Measurements from ENCODE around the gene SWSAP1. TPM values are rescaled to one million over a fixed set of nuclear protein-coding genes. Genes with fewer than 3 reads are reported as not detected.

Gene SWSAP1
- total and polyA plus RNA-seq, 2 of the 4 experiments (the other 2 are of a cell fraction), result 0.36 to 1.6 TPM

DNA sequence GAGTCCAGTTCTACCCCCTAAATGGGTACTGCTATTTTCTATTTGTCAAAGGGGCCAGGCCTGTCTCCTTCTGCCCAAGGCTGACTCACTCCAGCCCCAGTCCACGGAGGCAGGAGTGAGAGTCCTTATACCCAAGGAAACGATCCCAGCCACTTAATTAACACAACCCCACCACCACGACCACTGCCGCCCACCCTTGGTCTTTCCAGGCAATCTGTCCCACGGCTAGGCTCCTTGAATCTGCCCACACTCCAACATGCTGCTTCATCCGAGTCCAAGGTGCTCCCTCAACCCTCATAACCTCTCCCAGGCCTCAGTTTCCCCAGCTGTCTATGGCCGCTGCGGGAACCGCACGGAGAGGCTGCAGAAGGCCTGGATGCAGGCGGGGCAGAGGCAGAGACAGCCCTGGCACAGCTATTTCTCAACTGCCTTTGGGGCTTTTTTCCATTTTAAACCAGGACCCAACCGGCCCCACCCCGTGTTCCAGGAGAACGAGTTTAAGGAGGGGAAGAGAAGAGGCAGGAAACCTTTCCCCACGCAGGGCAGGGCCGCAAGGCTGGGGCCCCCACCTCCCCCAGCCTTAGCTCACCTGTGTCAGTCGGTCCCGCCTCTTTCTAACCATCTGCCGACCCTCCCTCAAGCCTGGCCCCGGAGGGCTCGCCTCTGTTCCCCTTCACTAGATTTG lies 35.8 kb upstream of the SWSAP1 start:
- POLR2A ChIA-PET (ENCODE audit: unreplicated experiment), result interaction anchor here (0.6 kb wide), 1 partner anchor 25 kb away, joined by 3 read pairs; no protein-coding TSS in a partner anchor
- dilution Hi-C loops (cut with HindIII; ENCODE audit: low sequenced_read_pairs, unreplicated experiment), result no loop called here
- no peak overlapping the region for H2BK15ac ChIP-seq (ENCODE audit: low read depth, low read length)
- peak overlapping the region; percentile 66 for H2AK9ac ChIP-seq (replicated peaks; ENCODE audit: low read depth, low read length, poor library complexity)
- intact Hi-C loops (cut with micrococcal nuclease), result loop anchor here (1.0 to 2.0 kb wide), 2 partner anchors 14 to 44 kb away; no protein-coding TSS in a partner anchor
- DNase-seq (no peak), ATAC-seq (ENCODE audit: low read depth) (no peak)
- peak overlapping the region; percentile 24 to 51; a peak in 3 of 4 replicates for H4K8ac ChIP-seq (ENCODE audit: low read depth in 2 of 2, low read length in 2 of 2)
- no peak overlapping the region for H2BK120ac ChIP-seq (ENCODE audit: low read depth, low read length)
- H3K4me3 ChIP-seq (ENCODE audit: insufficient read depth, low read depth, low read length), result peak overlapping the region; percentile 85
- H3K36me3 ChIP-seq (ENCODE audit: control insufficient read depth, insufficient read depth, low read length), result peaks cover 21% of the 10 kb centered on the region
- 40% methylated on average over 5 of the region's 21 CpGs; no CpG with 5 or more reads in 1 of the 2 experiments for WGBS, 2 experiments (ENCODE audit: extremely low coverage in 2 of 2, insufficient read length in 1 of 2)
- peak overlapping the region; percentile 75 for H2AK5ac ChIP-seq (ENCODE audit: low read depth, low read length)
- peak overlapping the region; percentile 86 for H3K4me2 ChIP-seq (ENCODE audit: low read depth, low read length)
- H3K79me1 ChIP-seq (ENCODE audit: low read depth in 1 of 2, low read length in 2 of 2), result peaks cover 0 to 21% of the 10 kb centered on the region in 2 experiments; a peak in 3 of 4 replicates
- no peak overlapping the region for H4K91ac ChIP-seq (ENCODE audit: insufficient read depth, low read depth, low read length)
- H3K27ac ChIP-seq (ENCODE audit: insufficient read depth, low read length), result no peak overlapping the region; the same call in 1 of the 2 replicates
- BruUV-seq (replicated peaks), result no TSS peak
- H3K23ac ChIP-seq (ENCODE audit: low read depth, low read length), result no peak overlapping the region
- CTCF ChIA-PET, result no interaction called here
- in situ Hi-C loops (cut with MboI; ENCODE audit: low sequenced_read_pairs), result no loop called here
- no peak overlapping the region for H2BK5ac ChIP-seq (ENCODE audit: low read depth, low read length, poor library complexity, severe bottlenecking)
- no peaks in the 10 kb centered on the region for H3K27me3 ChIP-seq (ENCODE audit: control insufficient read depth, insufficient read depth, low read length)
- peaks cover 8% of the 10 kb centered on the region for H3K4me1 ChIP-seq (ENCODE audit: control insufficient read depth, insufficient read depth, low read length)
- H3K18ac ChIP-seq (ENCODE audit: low read depth, low read length), result no peak overlapping the region; the same call in 1 of the 2 replicates
- H2BK20ac ChIP-seq (ENCODE audit: low read depth, low read length), result no peak overlapping the region
- H3K9me1 ChIP-seq (ENCODE audit: insufficient read depth, low read length), result peaks cover 8% of the 10 kb centered on the region
- no peak overlapping the region for H4K5ac ChIP-seq (ENCODE audit: low read depth, low read length)
- H3K9ac ChIP-seq (ENCODE audit: low read depth, low read length), result peak overlapping the region; percentile 73
- 0 out of 2 replicates have a peak, but pooled peaks cover 3% of the 10 kb centered on the region for H4K20me1 ChIP-seq (ENCODE audit: insufficient read depth, low read length)
- H3K9me3 ChIP-seq (ENCODE audit: control insufficient read depth, insufficient read depth, low read length), result no peaks in the 10 kb centered on the region
- no peak overlapping the region for H3K4ac ChIP-seq (ENCODE audit: low read depth, low read length)
- peak overlapping the region; percentile 92 for H2AFZ ChIP-seq (replicated peaks; ENCODE audit: low read length, poor library complexity)
- H3K56ac ChIP-seq (ENCODE audit: extremely low read depth, insufficient read depth, low read length), result peak overlapping the region; percentile 7; the same call in 1 of the 2 replicates
- no peak overlapping the region for H3K14ac ChIP-seq (replicated peaks; ENCODE audit: low read depth, low read length)
- no peak for TF ChIP-seq SMC3 (IDR thresholded peaks at IDR 0.05; ENCODE audit: low read depth, low read length)
- no peak for TF ChIP-seq MAZ (IDR thresholded peaks at IDR 0.05; ENCODE audit: borderline replicate concordance, low read depth, low read length)
- no peak for TF ChIP-seq MXI1 (IDR thresholded peaks at IDR 0.05; ENCODE audit: borderline replicate concordance, low read depth, low read length)
- no peak for TF ChIP-seq BHLHE40 (IDR thresholded peaks at IDR 0.05; ENCODE audit: low read depth, low read length)
- TF ChIP-seq NFE2L2 (IDR thresholded peaks at IDR 0.05; ENCODE audit: low read depth, low read length), result no peak
- TF ChIP-seq CEBPB (IDR thresholded peaks at IDR 0.05; ENCODE audit: low read depth, low read length), result no peak
- TF ChIP-seq, protein P1, sequence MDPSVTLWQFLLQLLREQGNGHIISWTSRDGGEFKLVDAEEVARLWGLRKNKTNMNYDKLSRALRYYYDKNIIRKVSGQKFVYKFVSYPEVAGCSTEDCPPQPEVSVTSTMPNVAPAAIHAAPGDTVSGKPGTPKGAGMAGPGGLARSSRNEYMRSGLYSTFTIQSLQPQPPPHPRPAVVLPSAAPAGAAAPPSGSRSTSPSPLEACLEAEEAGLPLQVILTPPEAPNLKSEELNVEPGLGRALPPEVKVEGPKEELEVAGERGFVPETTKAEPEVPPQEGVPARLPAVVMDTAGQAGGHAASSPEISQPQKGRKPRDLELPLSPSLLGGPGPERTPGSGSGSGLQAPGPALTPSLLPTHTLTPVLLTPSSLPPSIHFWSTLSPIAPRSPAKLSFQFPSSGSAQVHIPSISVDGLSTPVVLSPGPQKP (IDR thresholded peaks at IDR 0.05; ENCODE audit: borderline replicate concordance, low read depth, low read length), result no peak
- no peak for TF ChIP-seq RAD21 (IDR thresholded peaks at IDR 0.05; ENCODE audit: low read length)
- TF ChIP-seq FOS (IDR thresholded peaks at IDR 0.05; ENCODE audit: low read depth, low read length), result no peak
- TF ChIP-seq RCOR1 (IDR thresholded peaks at IDR 0.05; ENCODE audit: insufficient replicate concordance, low read length), result no peak
- TF ChIP-seq MAFK (IDR thresholded peaks at IDR 0.05; ENCODE audit: low read depth, low read length), result no peak
- TF ChIP-seq, protein P2, sequence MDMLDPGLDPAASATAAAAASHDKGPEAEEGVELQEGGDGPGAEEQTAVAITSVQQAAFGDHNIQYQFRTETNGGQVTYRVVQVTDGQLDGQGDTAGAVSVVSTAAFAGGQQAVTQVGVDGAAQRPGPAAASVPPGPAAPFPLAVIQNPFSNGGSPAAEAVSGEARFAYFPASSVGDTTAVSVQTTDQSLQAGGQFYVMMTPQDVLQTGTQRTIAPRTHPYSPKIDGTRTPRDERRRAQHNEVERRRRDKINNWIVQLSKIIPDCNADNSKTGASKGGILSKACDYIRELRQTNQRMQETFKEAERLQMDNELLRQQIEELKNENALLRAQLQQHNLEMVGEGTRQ (IDR thresholded peaks at IDR 0.05; ENCODE audit: low read depth, low read length), result no peak
- TF ChIP-seq RFX5 (IDR thresholded peaks at IDR 0.05; ENCODE audit: low read depth, low read length), result no peak
- no peak for TF ChIP-seq POLR2A (IDR thresholded peaks at IDR 0.05; ENCODE audit: low read depth, low read length)
- no peak for TF ChIP-seq CHD1 (IDR thresholded peaks at IDR 0.05; ENCODE audit: low read depth, low read length)

Data from IMR-90 (cell line).